HG03442 (cell line): ENCODE results near the gene KBTBD2.
"Not testable (repeated sequence)": the region's sequence is repeated elsewhere in the genome, so short reads cannot be mapped to it uniquely, and the experiment has no call there.

ENCODE experiments used
- ATAC-seq: cut with Tn5 transposase; IDR thresholded peaks from one replicate; pipeline ENCODE4 v1.9.1; 2021; ENCODE audit warnings: mild to moderate bottlenecking, moderate library complexity; ENCODE audit not compliant: unreplicated experiment

The KBTBD2 gene

GRCh38 chr7:32857063-32857462 is 34.5 kb downstream of the KBTBD2 start:
- not testable (repeated sequence) for ATAC-seq

- not testable (repeated sequence) for ATAC-seq
These were observed 35.5 kb downstream of the KBTBD2 start for GRCh38 chr7:32855837-32856775.

- ATAC-seq, result not testable (repeated sequence)
These were observed 40.9 kb downstream of the KBTBD2 start for GRCh38 chr7:32850654-32851053.

- ATAC-seq, result not testable (repeated sequence)
These were observed 42.9 kb downstream of the KBTBD2 start for GRCh38 chr7:32848655-32849054.

- ATAC-seq, result peak; percentile 100
These were observed 44.8 kb downstream of the KBTBD2 start for GRCh38 chr7:32846630-32847225.

GRCh38 chr7:32844748-32845147 is 46.8 kb downstream of the KBTBD2 start:
- ATAC-seq, result not testable (repeated sequence)

GRCh38 chr7:32843763-32844162 is 47.8 kb downstream of the KBTBD2 start:
- ATAC-seq, result not testable (repeated sequence)

GRCh38 chr7:32839846-32840245 is 51.7 kb downstream of the KBTBD2 start:
- not testable (repeated sequence) for ATAC-seq

GRCh38 chr7:32828996-32829752 is 62.4 kb downstream of the KBTBD2 start:
- ATAC-seq, result peak; percentile 91
